Natural killer cell (primary cell): ENCODE results near the gene CPO. TPM values are rescaled to one million over a fixed set of nuclear protein-coding genes. Genes with fewer than 3 reads are reported as not detected.

ENCODE experiments used
- ATAC-seq, 3 donors: fragments of 150-1000 bp in 2 of 3; fragments of 200-7000 bp in 1 of 3; cut with Tn5 transposase; 1 replicate in 1 of 3; 2 replicates in 2 of 3; pipeline ENCODE4 v1.10.0; 2021; ENCODE audit warnings: mild to moderate bottlenecking in 2 of 3, moderate library complexity in 2 of 3
- DNase-seq, 2 donors: peaks; one replicate each; pipeline versions ENCODE4 v3.0.0 to v3.0.0-alpha.2; 2013 to 2021; ENCODE audit warnings: mixed read lengths in 1 of 2
- H3K27ac ChIP-seq: one replicate; pipeline ENCODE4 v1.5.1; 2013; ENCODE audit warnings: mild to moderate bottlenecking, low read length
- H3K27me3 ChIP-seq: one replicate; pipeline ENCODE4 v1.6.1; 2013; ENCODE audit warnings: low read length; ENCODE audit not compliant: control insufficient read depth, insufficient read depth
- H3K36me3 ChIP-seq: one replicate; pipeline ENCODE4 v1.6.1; 2013; ENCODE audit warnings: low read length; ENCODE audit not compliant: control insufficient read depth, insufficient read depth
- H3K4me1 ChIP-seq: one replicate; pipeline ENCODE4 v1.6.1; 2013; ENCODE audit warnings: low read length; ENCODE audit not compliant: control insufficient read depth, insufficient read depth
- H3K4me3 ChIP-seq: one replicate; pipeline ENCODE4 v1.5.1; 2013; ENCODE audit warnings: low read length
- H3K9me3 ChIP-seq: one replicate; pipeline ENCODE4 v1.6.1; 2013; ENCODE audit warnings: low read length; ENCODE audit not compliant: control insufficient read depth, insufficient read depth
- H3K27ac Mint-ChIP-seq, 2 donors: one replicate each; pipeline ENCODE4 v1.8.0; 2022; ENCODE audit warnings: mild to moderate bottlenecking in 2 of 2, mixed read lengths in 2 of 2, moderate library complexity in 1 of 2
- H3K27me3 Mint-ChIP-seq, 2 donors: one replicate each; pipeline ENCODE4 v1.8.0; 2022; ENCODE audit warnings: low read depth in 2 of 2, mixed read lengths in 2 of 2
- H3K36me3 Mint-ChIP-seq: one replicate; pipeline ENCODE4 v1.8.0; 2022; ENCODE audit warnings: mixed read lengths
- H3K4me1 Mint-ChIP-seq, 2 donors: one replicate each; pipeline ENCODE4 v1.8.0; 2022; ENCODE audit warnings: mixed read lengths in 2 of 2
- H3K4me3 Mint-ChIP-seq: one replicate; pipeline ENCODE4 v1.8.0; 2022; ENCODE audit warnings: mild to moderate bottlenecking, moderate library complexity, mixed read lengths
- H3K9me3 Mint-ChIP-seq, 2 donors: one replicate each; pipeline ENCODE4 v1.8.0; 2022; ENCODE audit warnings: mixed read lengths in 2 of 2
- CTCF ChIP-seq: fragments of 200-600 bp; IDR thresholded peaks from one replicate; pipeline ENCODE4 v1.8.0; 2022; ENCODE audit warnings: antibody characterized with exemption
- WGBS: methylation state at CpG from one replicate; pipeline ENCODE4 v1.1.7; 2013; ENCODE audit warnings: missing lambda C conversion rate; ENCODE audit not compliant: insufficient coverage; 5-methylcytosine and 5-hydroxymethylcytosine counted together
- intact Hi-C: fragments of 100-400 bp; cut with micrococcal nuclease; formaldehyde crosslinking; loops from one replicate; pipeline ENCODE4 v1.14.2; 2022
- total RNA-seq, 4 donors: library from RNA; stranded (reverse); fragments of 120-200 nt in 1 of 4; gene quantifications; one replicate each; pipeline versions ENCODE4 v1.2.3 to v1.2.4, GENCODE V29; 2013 to 2022

CPO gene
- total RNA-seq: not detected
- 0.07 TPM for total RNA-seq (2013)

GRCh38 chr2:206939340-206939739 lies at the start of gene CPO:
Gene CPO, plus strand, starts transcription at chr2:206939518. Its CDS starts 82 bp downstream, at chr2:206939600.
- Mint-ChIP-seq H3K4me3 (no peak within 1 kb of the TSS), H3K36me3 (no peaks in the 10 kb centered on the region), H3K9me3 (no peaks in the 10 kb centered on the region), H3K4me1 (no peaks in the 10 kb centered on the region), H3K27me3 (peaks cover 0 to 5% of the 10 kb centered on the region in 2 donors), H3K27ac (no peak within 1 kb of the TSS)
- no peaks in the 10 kb centered on the region for H3K9me3 ChIP-seq
- ATAC-seq (no peak), DNase-seq (no peak)
- no peaks in the 10 kb centered on the region for H3K27me3 ChIP-seq
- no peak within 1 kb of the TSS for H3K27ac ChIP-seq
- WGBS: 81% methylated on average over 2 of the region's 2 CpGs
- intact Hi-C loops: no loop called here
- no peak for TF ChIP-seq CTCF
- no peaks in the 10 kb centered on the region for H3K4me1 ChIP-seq
- H3K4me3 ChIP-seq: no peak within 1 kb of the TSS
- H3K36me3 ChIP-seq: no peaks in the 10 kb centered on the region

GRCh38 chr2:206890179-206890578 lies 49.1 kb upstream of the CPO start:
- Histone ChIP-seq H3K27me3 (no peaks in the 10 kb centered on the region), H3K27ac (no peak overlapping the region), H3K4me1 (no peaks in the 10 kb centered on the region), H3K36me3 (no peaks in the 10 kb centered on the region), H3K4me3 (no peak overlapping the region), H3K9me3 (no peaks in the 10 kb centered on the region)
- Mint-ChIP-seq H3K27ac (no peak overlapping the region), H3K4me1 (no peaks in the 10 kb centered on the region), H3K36me3 (no peaks in the 10 kb centered on the region), H3K4me3 (no peak overlapping the region), H3K9me3 (no peaks in the 10 kb centered on the region), H3K27me3 (peaks cover 0 to 15% of the 10 kb centered on the region in 2 donors)
- intact Hi-C loops: no loop called here
- no peak for TF ChIP-seq CTCF
- no peak for ATAC-seq
- WGBS: 20% methylated on average over 1 of the region's 2 CpGs
- DNase-seq: no peak

- no peak overlapping the region for H3K27ac Mint-ChIP-seq
- Histone ChIP-seq H3K27ac (no peak overlapping the region), H3K27me3 (no peaks in the 10 kb centered on the region), H3K36me3 (no peaks in the 10 kb centered on the region), H3K4me3 (no peak overlapping the region), H3K4me1 (no peaks in the 10 kb centered on the region), H3K9me3 (no peaks in the 10 kb centered on the region)
- DNase-seq: no peak
- no peak for TF ChIP-seq CTCF
- no peak for ATAC-seq
- no peaks in the 10 kb centered on the region for H3K4me1 Mint-ChIP-seq
- no peaks in the 10 kb centered on the region for H3K9me3 Mint-ChIP-seq
- no peak overlapping the region for H3K4me3 Mint-ChIP-seq
- no peaks in the 10 kb centered on the region for H3K36me3 Mint-ChIP-seq
- WGBS: no CpG with 5 or more reads among the region's 1 CpG
- H3K27me3 Mint-ChIP-seq: peaks cover 0 to 15% of the 10 kb centered on the region in 2 donors
- intact Hi-C loops: no loop called here
These were observed 48.4 kb upstream of the CPO start for GRCh38 chr2:206890926-206891325.

- intact Hi-C loops: no loop called here
- no peaks in the 10 kb centered on the region for H3K9me3 Mint-ChIP-seq
- H3K36me3 Mint-ChIP-seq: no peaks in the 10 kb centered on the region
- no peaks in the 10 kb centered on the region for H3K4me1 ChIP-seq
- H3K4me3 Mint-ChIP-seq: no peak overlapping the region
- peaks cover 5 to 14% of the 10 kb centered on the region in 2 donors for H3K27me3 Mint-ChIP-seq
- WGBS: 33% methylated on average over 1 of the region's 1 CpG
- ATAC-seq: peak in 1 of 3 donors; percentile 64
- H3K4me1 Mint-ChIP-seq: no peaks in the 10 kb centered on the region
- no peak for TF ChIP-seq CTCF
- no peaks in the 10 kb centered on the region for H3K36me3 ChIP-seq
- no peak overlapping the region for H3K4me3 ChIP-seq
- no peaks in the 10 kb centered on the region for H3K27me3 ChIP-seq
- H3K27ac ChIP-seq: no peak overlapping the region
- H3K27ac Mint-ChIP-seq: no peak overlapping the region
- no peaks in the 10 kb centered on the region for H3K9me3 ChIP-seq
- no peak for DNase-seq
These were observed 24.2 kb upstream of the CPO start for GRCh38 chr2:206915121-206915520.
